Right cardiac atrium (tissue), 5 donors: ENCODE results near the gene FGFBP3. TPM values are rescaled to one million over a fixed set of nuclear protein-coding genes. Genes with fewer than 3 reads are reported as not detected.

ENCODE experiments used
- polyA plus RNA-seq: library from polyadenylated mRNA; stranded (reverse); fragments of 200-250 nt; gene quantifications from one replicate; pipeline ENCODE4 v1.2.3, GENCODE V29; 2013
- total RNA-seq, 4 donors: library from RNA; stranded (reverse); fragmentation: NEBNext Ultra II Directional; extraction: Animal tissue kit (Norgen Biotek cat#: 25700); gene quantifications; one replicate each; pipeline ENCODE4 v1.2.1, GENCODE V29; 2021
- donor health status: healthy with polysubstance abuse.
- donor health status: DM: no; HTN: yes; CAD: no.
- donor health status: DM: no; HTN: no; CAD: no.
- donor health status: DM: no; HTN: yes; CAD: no; lungs with severe emphysema.
- donor health status: DM: yes; HTN: yes; CAD: no.

FGFBP3 gene
- total and polyA plus RNA-seq, 5 donors, result 0.45 to 0.71 (median 0.51) TPM

Other genes with a start within 250 kb of the FGFBP3 start
- gene TNKS2, start 111.1 kb downstream of the FGFBP3 start, total RNA-seq, result 10 to 100 TPM; 18.0 to 21.4 (median 19.9) TPM
- gene TNKS2, start 111.1 kb downstream of the FGFBP3 start, polyA plus RNA-seq, result 6.1 TPM
- 10 to 100 TPM; 13.5 to 19.4 (median 15.6) TPM for gene BTAF1, start 14.3 kb upstream of the FGFBP3 start, total RNA-seq
- gene BTAF1, start 14.3 kb upstream of the FGFBP3 start, polyA plus RNA-seq, result 6.2 TPM